ELF-1 (cell line): ENCODE results near the gene CXCL1.

Experiments
- DNase-seq: peaks from one replicate; pipeline ENCODE4 v3.0.0-alpha.2; 2016; ENCODE audit warnings: low read depth, low spot score

The CXCL1 gene

GRCh38 chr4:73916172-73916925 lies 47.2 kb downstream of the CXCL1 start:
- no peak for DNase-seq

GRCh38 chr4:73917081-73917501 lies 47.9 kb downstream of the CXCL1 start:
- DNase-seq: no peak

GRCh38 chr4:73918058-73918457 lies 48.9 kb downstream of the CXCL1 start:
- no peak for DNase-seq

- DNase-seq: no peak
Observed at GRCh38 chr4:73919691-73920090, 50.5 kb downstream of the CXCL1 start.
